ENCODE data around the gene TOR1AIP1. TPM values are rescaled to one million over a fixed set of nuclear protein-coding genes. Genes with fewer than 3 reads are reported as not detected.

Gene TOR1AIP1
- total and polyA plus RNA-seq, 7 donors: 15.5 to 59.6 (median 35.1) TPM

DNA sequence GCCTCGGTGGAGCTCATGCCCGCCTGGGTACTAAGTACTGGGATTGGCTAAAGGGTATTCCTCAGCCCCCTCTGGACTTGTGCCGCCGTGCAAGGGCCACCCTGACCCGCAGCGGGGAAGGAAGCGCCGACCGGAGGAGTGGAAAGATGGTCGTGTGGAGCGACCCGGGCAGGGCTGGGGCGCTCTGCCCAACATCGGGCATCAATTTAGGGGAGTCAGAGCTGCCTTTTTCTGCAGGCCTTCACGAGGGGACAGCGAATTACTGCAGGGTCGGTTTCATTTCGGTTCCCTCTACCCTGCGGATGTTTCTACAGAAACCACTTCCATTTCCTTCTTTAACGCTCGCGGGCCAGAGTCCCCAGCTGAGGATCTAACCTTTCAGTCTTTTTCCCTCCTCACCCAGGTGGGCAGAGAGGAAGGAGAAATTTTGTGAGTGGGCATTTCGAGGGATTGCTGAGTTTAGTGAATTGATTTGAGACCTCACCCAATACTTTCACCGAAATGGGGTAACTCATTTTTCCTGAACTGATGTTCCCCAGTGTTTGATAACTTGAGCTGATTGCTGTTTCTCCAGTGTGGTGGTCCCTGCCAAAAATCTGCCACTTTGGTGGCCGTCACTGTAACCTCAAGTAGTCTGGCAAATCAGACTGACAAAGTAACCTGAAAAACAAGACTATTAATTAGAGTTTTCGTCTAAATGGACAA, 1.1 kb downstream of the TOR1AIP1 start:
- ATAC-seq: no peak
- H3K27ac ChIP-seq: peak overlapping the region; percentile 99
- no peaks in the 10 kb centered on the region for H3K9me3 ChIP-seq
- TF ChIP-seq, protein P1, sequence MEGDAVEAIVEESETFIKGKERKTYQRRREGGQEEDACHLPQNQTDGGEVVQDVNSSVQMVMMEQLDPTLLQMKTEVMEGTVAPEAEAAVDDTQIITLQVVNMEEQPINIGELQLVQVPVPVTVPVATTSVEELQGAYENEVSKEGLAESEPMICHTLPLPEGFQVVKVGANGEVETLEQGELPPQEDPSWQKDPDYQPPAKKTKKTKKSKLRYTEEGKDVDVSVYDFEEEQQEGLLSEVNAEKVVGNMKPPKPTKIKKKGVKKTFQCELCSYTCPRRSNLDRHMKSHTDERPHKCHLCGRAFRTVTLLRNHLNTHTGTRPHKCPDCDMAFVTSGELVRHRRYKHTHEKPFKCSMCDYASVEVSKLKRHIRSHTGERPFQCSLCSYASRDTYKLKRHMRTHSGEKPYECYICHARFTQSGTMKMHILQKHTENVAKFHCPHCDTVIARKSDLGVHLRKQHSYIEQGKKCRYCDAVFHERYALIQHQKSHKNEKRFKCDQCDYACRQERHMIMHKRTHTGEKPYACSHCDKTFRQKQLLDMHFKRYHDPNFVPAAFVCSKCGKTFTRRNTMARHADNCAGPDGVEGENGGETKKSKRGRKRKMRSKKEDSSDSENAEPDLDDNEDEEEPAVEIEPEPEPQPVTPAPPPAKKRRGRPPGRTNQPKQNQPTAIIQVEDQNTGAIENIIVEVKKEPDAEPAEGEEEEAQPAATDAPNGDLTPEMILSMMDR (IDR thresholded peaks at IDR 0.05): no peak
- H3K4me3 ChIP-seq: peak overlapping the region; percentile 91
- no peaks in the 10 kb centered on the region for H3K27me3 ChIP-seq (ENCODE audit: insufficient read depth in 3 of 3, low read length in 2 of 3)
- DNase-seq: no peak
- 1% methylated on average over 25 to 26 of the region's 26 CpGs for WGBS, 3 donors
- H3K36me3 ChIP-seq (ENCODE audit: insufficient read depth in 1 of 2, low read depth in 1 of 2): peaks cover 0 to 45% of the 10 kb centered on the region in 2 donors
- intact Hi-C loops (cut with DNase I): loop anchor here (2.0 to 10.0 kb wide), 2 partner anchors 72 to 292 kb away; partner anchors contain the start of gene CEP350 (in 2 of the 2)
- H3K4me1 ChIP-seq: peaks cover 53% of the 10 kb centered on the region

DNA sequence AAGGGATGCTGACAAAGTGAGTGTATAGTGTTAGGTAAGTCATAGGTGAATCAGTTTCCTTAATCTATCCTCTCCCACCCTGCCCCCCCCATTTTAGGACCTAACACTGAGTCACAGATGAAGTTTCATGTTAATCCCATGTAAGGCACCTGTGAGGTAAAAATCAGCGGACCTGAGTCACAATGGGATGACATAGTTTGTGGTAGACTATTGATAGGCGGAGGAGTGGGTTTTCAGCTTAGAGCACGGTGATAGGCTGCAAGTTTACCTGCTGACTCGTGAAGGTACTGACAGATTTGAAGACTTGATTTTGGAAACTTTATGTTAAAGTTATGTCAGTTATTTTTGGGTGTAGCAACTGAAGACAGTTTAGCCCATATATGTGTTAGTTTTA, 1.7 kb downstream of the TOR1AIP1 start:
- Histone ChIP-seq H3K4me3 (peak overlapping the region; percentile 91), H3K27ac (peak overlapping the region; percentile 99), H3K9me3 (no peaks in the 10 kb centered on the region), H3K4me1 (peaks cover 53% of the 10 kb centered on the region), H3K36me3 (ENCODE audit: insufficient read depth in 1 of 2, low read depth in 1 of 2) (peaks cover 0 to 49% of the 10 kb centered on the region in 2 donors), H3K27me3 (ENCODE audit: insufficient read depth in 3 of 3, low read length in 2 of 3) (no peaks in the 10 kb centered on the region)
- DNase-seq (no peak), ATAC-seq (no peak)
- 24 to 27% (median 27%) methylated on average over 4 of the region's 4 CpGs for WGBS, 3 donors
- TF ChIP-seq, protein P1 (IDR thresholded peaks at IDR 0.05): no peak
- intact Hi-C loops (cut with DNase I): loop anchor here (2.0 to 10.0 kb wide), 2 partner anchors 71 to 291 kb away; partner anchors contain the start of gene CEP350 (in 2 of the 2)

DNA sequence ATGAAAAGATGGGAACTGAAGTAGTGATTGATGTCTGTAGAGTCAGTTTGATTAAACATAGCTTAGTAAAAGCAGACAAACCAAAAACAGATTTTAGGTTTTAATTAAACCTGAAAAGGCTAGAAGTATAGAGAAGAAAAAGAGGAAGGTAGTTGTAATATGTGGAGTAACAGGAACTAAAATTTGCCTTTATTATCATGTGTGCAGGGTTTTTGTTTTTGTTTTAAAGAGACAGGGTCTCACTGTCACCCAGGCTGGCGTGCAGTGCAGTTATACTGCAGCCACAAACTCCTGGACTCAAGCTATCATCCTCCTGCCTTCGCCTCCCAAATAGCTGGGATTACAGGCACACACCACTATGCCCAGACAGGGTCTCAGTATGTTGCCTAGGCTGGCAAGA, 6.0 kb downstream of the TOR1AIP1 start:
- peaks cover 53% of the 10 kb centered on the region for H3K4me1 ChIP-seq
- TF ChIP-seq, protein P1 (IDR thresholded peaks at IDR 0.05): no peak
- H3K9me3 ChIP-seq: no peaks in the 10 kb centered on the region
- no peak overlapping the region for H3K27ac ChIP-seq
- DNase-seq (no peak), ATAC-seq (no peak)
- no peak overlapping the region for H3K4me3 ChIP-seq
- intact Hi-C loops (cut with DNase I): loop anchor here in 1 of 2 donors (10.0 kb wide), 1 partner anchor 287 kb away; no protein-coding TSS in a partner anchor
- 63 to 73% (median 63%) methylated on average over 2 of the region's 2 CpGs for WGBS, 3 donors
- H3K36me3 ChIP-seq (ENCODE audit: insufficient read depth in 1 of 2, low read depth in 1 of 2): peaks cover 0 to 92% of the 10 kb centered on the region in 2 donors
- no peaks in the 10 kb centered on the region for H3K27me3 ChIP-seq (ENCODE audit: insufficient read depth in 3 of 3, low read length in 2 of 3)

DNA sequence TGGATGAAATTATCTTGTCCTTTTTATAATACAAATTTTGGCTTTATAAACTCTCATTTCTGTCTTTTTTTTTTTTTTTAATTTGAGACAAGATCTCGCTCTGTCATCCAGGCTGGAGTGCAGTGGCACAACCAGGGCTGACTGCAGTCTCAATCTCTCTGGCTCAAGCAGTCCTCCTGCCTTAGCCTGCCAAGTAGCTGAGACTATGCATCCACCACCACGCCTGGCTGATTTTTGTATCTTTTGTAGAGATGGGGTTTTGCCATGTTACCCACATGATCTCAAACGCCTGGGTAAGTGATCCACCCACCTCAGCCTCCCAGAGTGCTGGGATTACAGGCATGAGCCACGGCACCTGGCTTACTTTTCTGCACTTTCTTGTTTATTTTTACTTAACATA, 7.5 kb downstream of the TOR1AIP1 start:
- H3K4me3 ChIP-seq: no peak overlapping the region
- no peaks in the 10 kb centered on the region for H3K27me3 ChIP-seq (ENCODE audit: insufficient read depth in 3 of 3, low read length in 2 of 3)
- peaks cover 39% of the 10 kb centered on the region for H3K4me1 ChIP-seq
- no peak for ATAC-seq
- no peaks in the 10 kb centered on the region for H3K9me3 ChIP-seq
- peaks cover 0 to 98% of the 10 kb centered on the region in 2 donors for H3K36me3 ChIP-seq (ENCODE audit: insufficient read depth in 1 of 2, low read depth in 1 of 2)
- intact Hi-C loops (cut with DNase I): loop anchor here in 1 of 2 donors (10.0 kb wide), 1 partner anchor 285 kb away; no protein-coding TSS in a partner anchor
- no peak overlapping the region for H3K27ac ChIP-seq
- TF ChIP-seq, protein P1 (IDR thresholded peaks at IDR 0.05): no peak
- DNase-seq: no peak
- WGBS, 3 donors: 59 to 84% (median 78%) methylated on average over 4 of the region's 4 CpGs
